Vagina (tissue), 2 donors: ENCODE data around the gene SLAMF9.

Source experiments
- CTCF ChIP-seq, 3 experiments: fragments of 450-650 bp in 2 of 3; fragments of 200-600 bp in 1 of 3; sonication (generic) in 1 of 3; IDR thresholded peaks; one replicate each; pipeline ENCODE4 v1.5.1; 2017 to 2019; ENCODE audit warnings: antibody characterized with exemption in 3 of 3, mild to moderate bottlenecking in 2 of 3, moderate library complexity in 2 of 3
- POLR2A ChIP-seq, 2 donors: fragments of 450-650 bp; IDR thresholded peaks; one replicate each; pipeline ENCODE4 v1.6.1; 2017; ENCODE audit warnings: antibody characterized with exemption in 2 of 2, mild to moderate bottlenecking in 2 of 2, moderate library complexity in 2 of 2
- POLR2AphosphoS5 ChIP-seq, 2 donors: sonication (generic); formaldehyde crosslinking; IDR thresholded peaks; one replicate each; pipeline ENCODE4 v1.9.0; 2017; ENCODE audit warnings: antibody characterized with exemption in 2 of 2, mild to moderate bottlenecking in 2 of 2, low read depth in 1 of 2; ENCODE audit not compliant: insufficient read depth in 1 of 2

DNA sequence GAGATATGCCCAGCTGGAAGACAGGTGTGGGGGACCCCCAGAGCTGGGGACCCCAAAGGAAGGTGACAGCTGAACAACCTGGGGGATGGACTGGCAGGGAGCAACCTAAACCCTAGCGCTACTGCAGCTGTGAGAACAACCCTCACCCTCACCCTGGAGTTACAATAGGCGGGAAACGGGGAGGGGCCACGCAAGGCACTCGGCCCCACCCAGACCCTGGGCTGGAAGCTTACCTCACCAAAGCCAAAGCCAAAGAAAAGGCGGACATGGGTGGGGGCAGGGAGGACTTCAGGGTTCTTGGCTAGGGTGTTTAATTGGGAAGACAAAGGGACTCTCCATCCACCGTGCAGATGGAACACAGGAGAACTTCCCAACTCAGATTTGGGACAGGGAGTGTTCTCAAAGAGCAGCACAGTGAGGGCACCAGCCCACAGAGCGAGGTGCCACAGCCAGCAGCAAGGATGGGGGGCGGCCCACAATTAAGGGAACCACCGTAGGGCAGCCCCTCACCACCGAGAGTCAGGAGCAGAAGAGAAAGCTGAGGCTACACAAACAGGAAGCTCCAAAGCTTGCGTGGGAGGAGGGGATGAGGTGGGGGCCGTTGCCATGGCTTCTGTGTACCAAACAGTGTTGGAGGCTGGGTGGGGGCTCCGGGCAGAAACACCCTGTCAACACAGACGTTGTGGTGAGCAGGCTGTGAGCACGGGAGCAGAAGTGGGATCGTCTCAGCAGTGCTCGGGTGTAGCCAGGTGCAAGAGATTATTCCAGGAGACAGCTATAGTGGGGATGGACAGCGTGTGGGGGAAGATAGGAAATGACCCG, 30.6 kb downstream of the SLAMF9 start:
- TF ChIP-seq CTCF (IDR thresholded peaks at IDR 0.05) (no peak), POLR2AphosphoS5 (IDR thresholded peaks at IDR 0.05; ENCODE audit: insufficient read depth in 1 of 2, low read depth in 1 of 2) (peak; percentile 75 to 79), POLR2A (IDR thresholded peaks at IDR 0.05) (no peak)
